Measurements from ENCODE around the gene IL6R.

IL6R gene

DNA sequence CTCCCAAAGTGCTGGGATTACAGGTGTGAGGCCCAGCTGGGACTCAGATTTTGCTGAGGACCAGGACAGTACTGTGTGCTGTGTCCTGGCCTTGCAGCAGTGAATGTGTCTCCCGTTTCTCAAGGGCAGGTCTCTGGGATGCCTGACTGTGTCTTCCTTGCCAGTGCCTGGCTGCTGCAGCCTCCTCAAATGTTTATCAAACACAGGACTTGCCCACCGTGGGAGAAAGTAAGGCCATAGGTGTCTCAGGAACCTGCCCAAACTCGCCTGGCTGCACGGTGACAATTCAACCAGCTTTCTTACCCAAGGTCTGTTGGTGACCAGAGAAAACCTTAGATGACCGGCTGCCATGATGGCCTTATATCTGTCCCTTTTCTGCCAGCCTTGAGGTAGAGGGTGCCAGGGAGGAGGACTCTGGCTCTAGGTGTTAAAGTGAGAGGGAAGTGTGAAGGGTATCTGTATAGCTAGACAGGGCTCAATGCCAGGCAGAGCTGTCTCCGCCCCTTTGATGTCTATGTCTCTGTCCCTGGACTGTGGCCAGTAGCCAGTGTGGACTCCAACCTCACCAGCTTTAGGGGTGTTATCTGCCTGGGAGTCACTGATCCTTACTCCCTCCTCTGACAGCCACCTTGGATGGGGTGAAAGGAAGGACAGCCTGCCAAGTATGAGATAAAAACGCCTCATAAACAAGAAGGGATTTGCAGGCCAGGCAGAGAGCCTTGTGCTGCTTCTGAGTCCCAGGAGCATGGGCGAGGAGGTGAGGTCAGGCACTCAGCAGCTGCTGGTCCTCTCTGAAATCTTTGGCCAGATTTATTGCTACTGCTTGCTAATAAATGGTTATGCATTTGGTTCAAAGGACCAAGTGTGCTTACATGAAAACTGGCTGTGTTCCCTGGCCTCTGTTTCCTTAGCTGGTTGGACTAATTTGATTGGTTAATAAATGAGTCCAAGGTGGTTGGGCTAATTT lies 22.3 kb downstream of the IL6R start:
- Mint-ChIP-seq H3K4me1 (peaks cover 65% of the 10 kb centered on the region), H3K36me3 (ENCODE audit: low read depth) (no peaks in the 10 kb centered on the region), H3K4me3 (peak overlapping the region in 1 of 3 experiments; percentile 19), H3K9me3 (no peaks in the 10 kb centered on the region), H3K27ac (peak overlapping the region; percentile 77 to 93 (median 86)), H3K27me3 (ENCODE audit: low read depth) (peaks cover 11% of the 10 kb centered on the region)
- TF ChIP-seq, protein P1, sequence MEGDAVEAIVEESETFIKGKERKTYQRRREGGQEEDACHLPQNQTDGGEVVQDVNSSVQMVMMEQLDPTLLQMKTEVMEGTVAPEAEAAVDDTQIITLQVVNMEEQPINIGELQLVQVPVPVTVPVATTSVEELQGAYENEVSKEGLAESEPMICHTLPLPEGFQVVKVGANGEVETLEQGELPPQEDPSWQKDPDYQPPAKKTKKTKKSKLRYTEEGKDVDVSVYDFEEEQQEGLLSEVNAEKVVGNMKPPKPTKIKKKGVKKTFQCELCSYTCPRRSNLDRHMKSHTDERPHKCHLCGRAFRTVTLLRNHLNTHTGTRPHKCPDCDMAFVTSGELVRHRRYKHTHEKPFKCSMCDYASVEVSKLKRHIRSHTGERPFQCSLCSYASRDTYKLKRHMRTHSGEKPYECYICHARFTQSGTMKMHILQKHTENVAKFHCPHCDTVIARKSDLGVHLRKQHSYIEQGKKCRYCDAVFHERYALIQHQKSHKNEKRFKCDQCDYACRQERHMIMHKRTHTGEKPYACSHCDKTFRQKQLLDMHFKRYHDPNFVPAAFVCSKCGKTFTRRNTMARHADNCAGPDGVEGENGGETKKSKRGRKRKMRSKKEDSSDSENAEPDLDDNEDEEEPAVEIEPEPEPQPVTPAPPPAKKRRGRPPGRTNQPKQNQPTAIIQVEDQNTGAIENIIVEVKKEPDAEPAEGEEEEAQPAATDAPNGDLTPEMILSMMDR (IDR thresholded peaks at IDR 0.05; ENCODE audit: unreplicated experiment in 3 of 3): no peak

DNA sequence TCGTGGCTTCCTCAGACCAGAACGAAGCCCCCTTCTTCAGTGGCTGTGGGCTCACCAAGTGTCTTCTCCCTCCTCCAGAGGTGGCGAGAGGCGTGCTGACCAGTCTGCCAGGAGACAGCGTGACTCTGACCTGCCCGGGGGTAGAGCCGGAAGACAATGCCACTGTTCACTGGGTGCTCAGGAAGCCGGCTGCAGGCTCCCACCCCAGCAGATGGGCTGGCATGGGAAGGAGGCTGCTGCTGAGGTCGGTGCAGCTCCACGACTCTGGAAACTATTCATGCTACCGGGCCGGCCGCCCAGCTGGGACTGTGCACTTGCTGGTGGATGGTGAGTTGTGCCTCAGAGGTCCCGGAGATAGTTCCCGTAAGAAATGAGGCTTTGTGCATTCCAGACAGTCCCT lies 24.0 kb downstream of the IL6R start:
- H3K36me3 Mint-ChIP-seq (ENCODE audit: low read depth): no peaks in the 10 kb centered on the region
- H3K4me1 Mint-ChIP-seq: peaks cover 48% of the 10 kb centered on the region
- no peak overlapping the region for H3K4me3 Mint-ChIP-seq
- H3K27me3 Mint-ChIP-seq (ENCODE audit: low read depth): peaks cover 11% of the 10 kb centered on the region
- peak overlapping the region in 2 of 3 experiments; percentile 46 to 86 for H3K27ac Mint-ChIP-seq
- no peaks in the 10 kb centered on the region for H3K9me3 Mint-ChIP-seq
- TF ChIP-seq, protein P1 (IDR thresholded peaks at IDR 0.05; ENCODE audit: unreplicated experiment in 3 of 3): no peak

DNA sequence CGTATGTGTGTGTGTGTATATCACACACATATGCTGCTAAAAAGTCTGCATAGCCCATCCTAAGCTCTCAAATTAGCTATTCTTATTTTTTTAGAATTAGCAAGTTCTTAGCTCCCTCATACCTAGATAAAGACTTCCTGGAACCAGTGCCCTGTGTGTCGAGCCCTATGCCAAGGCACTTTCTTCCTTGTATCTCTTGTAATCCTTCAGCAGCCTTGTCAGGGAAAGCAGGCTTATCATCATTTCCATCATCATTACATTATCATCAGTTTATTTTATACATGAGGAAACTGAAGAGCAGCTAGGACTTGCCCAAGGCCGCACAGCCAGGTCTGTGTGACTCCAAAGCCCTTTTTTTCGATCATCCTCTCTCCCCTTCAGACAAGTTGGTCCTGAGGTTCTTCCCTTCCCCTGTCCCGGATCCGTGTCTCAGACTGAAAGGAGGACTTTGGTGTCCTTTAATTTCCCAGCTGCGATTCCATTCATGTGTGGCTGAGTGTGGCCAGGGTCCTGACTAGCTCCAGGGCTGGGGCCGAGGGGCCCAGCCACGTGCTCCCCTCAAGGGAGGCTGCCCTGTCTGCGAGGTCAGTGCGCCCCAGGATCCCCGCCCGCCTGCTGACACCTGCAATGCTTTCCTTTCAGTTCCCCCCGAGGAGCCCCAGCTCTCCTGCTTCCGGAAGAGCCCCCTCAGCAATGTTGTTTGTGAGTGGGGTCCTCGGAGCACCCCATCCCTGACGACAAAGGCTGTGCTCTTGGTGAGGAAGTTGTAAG lies 24.9 kb downstream of the IL6R start:
- no peaks in the 10 kb centered on the region for H3K9me3 Mint-ChIP-seq
- peak overlapping the region in 2 of 3 experiments; percentile 74 to 86 for H3K27ac Mint-ChIP-seq
- H3K4me3 Mint-ChIP-seq: no peak overlapping the region
- peaks cover 50% of the 10 kb centered on the region for H3K4me1 Mint-ChIP-seq
- H3K36me3 Mint-ChIP-seq (ENCODE audit: low read depth): no peaks in the 10 kb centered on the region
- peaks cover 6% of the 10 kb centered on the region for H3K27me3 Mint-ChIP-seq (ENCODE audit: low read depth)
- TF ChIP-seq, protein P1 (IDR thresholded peaks at IDR 0.05; ENCODE audit: unreplicated experiment in 3 of 3): no peak

DNA sequence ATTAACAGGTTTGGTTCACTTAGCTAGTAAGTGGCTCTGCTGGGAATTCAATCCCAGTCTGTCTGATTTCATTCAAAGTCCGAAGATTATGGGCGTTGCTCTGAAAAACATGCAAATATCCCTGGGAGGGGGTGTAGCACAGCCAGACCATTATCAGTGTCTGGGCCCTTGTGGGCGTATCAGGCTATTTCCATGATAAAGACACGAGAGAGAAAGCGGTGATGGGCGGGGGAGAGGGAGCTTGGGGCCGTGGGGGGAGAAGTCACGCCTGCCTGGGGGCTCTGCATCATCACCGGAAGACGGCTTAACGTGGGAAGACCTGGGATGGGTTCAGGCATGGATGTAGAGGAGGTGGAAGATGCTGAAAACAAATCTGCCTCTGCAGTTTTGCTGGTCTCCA lies 25.8 kb downstream of the IL6R start:
- Mint-ChIP-seq H3K9me3 (no peaks in the 10 kb centered on the region), H3K4me3 (no peak overlapping the region)

DNA sequence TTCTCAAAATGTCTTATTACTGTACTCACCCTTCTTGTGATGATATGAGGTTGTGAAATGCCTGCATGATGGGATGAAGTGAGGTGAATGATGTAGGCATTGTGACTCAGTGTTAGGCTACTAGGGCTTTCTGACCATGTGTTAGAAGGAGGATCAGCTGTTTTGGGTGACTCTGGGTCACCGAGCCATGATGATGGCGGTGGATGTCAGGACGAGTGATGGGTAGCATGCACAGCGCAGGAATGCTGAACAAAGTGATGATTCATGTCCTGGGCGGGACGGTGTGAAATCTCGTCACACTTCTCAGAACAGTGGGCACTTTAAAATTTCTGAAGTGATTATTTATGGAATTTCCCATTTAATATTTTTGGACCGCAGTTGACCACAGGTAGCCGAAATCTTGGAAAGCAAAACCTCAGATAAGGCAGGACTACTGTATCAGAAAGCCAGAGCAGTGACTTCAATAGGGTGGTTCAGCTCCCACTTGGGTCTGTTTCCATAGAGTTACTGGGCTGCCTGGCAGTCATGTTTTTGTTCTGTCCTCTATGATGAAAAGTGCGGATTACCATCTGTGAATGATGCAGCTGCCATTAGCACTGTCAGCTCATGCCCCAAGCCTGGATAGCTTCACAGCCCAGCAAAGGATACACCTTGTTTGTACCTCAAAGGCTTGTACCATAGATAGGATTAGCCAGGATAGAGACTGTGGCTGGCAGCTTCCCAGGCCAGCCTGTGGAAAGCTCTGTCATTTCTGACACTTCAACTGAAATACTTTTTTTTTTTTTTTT lies 26.6 kb downstream of the IL6R start:
- Mint-ChIP-seq H3K36me3 (ENCODE audit: low read depth) (no peaks in the 10 kb centered on the region), H3K4me1 (peaks cover 47% of the 10 kb centered on the region), H3K4me3 (peak overlapping the region in 1 of 3 experiments; percentile 13), H3K27me3 (ENCODE audit: low read depth) (peaks cover 4% of the 10 kb centered on the region), H3K27ac (peak overlapping the region in 2 of 3 experiments; percentile 50 to 68), H3K9me3 (no peaks in the 10 kb centered on the region)
- TF ChIP-seq, protein P1 (IDR thresholded peaks at IDR 0.05; ENCODE audit: unreplicated experiment in 3 of 3): no peak

More for the DNA sequence above, 25.8 kb downstream of the IL6R start:
- Mint-ChIP-seq H3K27me3 (ENCODE audit: low read depth) (peaks cover 4% of the 10 kb centered on the region), H3K27ac (peak overlapping the region in 2 of 3 experiments; percentile 74 to 86), H3K4me1 (peaks cover 47% of the 10 kb centered on the region), H3K36me3 (ENCODE audit: low read depth) (no peaks in the 10 kb centered on the region)
- TF ChIP-seq, protein P1 (IDR thresholded peaks at IDR 0.05; ENCODE audit: unreplicated experiment in 3 of 3): no peak

Measured in nephron (organoid).